GM12874 (cell line): Measurements from ENCODE around the gene APLP2.

Source experiments
- CTCF ChIP-seq: IDR thresholded peaks from 2 replicates; pipeline ENCODE4 v1.5.1; 2011; ENCODE audit warnings: low read depth, mild to moderate bottlenecking, control low read depth, low read length, moderate library complexity; ENCODE audit not compliant: insufficient read depth

Gene APLP2

GRCh38 chr11:130144141-130144540 lies 74.4 kb downstream of the APLP2 start:
- TF ChIP-seq CTCF, result no peak

GRCh38 chr11:130144861-130145281 lies 75.2 kb downstream of the APLP2 start:
- no peak for TF ChIP-seq CTCF

DNA sequence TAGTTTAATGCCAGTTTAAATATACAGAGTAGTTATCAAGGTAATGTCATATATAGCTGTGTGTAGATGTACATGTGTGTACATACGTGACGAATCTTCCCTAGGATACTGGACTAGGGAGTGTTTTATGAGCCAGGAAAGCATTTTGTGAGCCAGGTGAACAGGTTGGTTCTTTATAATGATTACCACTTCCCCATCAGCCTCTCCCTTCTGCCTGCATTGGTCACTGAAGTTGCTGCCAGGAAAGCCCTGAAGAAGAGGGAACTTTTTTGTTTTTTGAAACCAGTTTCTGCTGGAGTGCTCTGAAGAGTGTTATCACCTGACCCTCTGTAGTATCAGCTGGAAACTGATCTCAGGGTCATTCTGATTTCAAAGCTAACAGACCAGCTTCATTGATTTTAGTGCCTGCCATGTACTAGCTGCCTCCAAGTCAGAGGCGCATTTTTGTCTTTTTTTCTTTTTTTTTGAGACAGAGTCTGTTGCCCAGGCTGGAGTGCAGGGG lies 75.7 kb downstream of the APLP2 start:
- no peak for TF ChIP-seq CTCF

DNA sequence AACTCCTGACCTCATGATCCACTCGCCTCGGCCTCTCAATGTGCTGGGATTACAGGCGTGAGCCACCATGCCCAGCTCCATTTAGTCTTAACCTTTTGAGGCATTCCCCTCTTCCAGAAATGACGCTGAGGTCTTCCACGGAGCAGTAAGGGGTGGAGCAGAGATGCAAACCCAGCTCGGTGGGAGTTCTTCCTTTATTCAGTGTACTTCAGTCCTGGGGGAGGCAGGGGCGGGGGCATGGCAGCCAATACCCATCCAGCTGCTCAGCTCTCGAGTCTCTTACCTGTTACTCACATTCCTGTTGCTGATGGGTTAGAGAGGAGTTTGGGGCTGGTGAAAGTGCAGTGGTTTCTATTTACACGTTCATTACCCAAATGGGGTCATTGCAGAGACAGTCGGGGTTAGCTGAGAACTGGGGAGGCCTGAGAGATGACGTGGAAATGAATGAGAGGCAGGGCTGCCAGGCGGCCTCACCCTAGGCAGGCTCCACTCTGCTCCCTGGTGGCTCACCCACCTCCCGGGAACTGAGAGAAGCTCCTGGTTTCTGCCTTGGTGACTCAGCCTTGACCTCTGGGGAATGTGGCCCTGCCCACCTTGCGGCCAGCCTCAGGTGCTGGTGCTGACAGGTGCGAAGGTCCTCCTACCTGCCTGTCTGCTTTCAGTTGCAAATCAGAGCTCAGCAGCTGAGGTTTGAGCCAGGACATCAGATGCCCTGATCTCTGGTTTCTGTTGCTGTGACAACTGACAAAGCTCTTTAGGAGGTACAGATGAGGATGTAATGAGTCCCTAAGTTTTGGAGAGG lies 76.5 kb downstream of the APLP2 start:
- no peak for TF ChIP-seq CTCF

GRCh38 chr11:130146796-130147195 lies 77.1 kb downstream of the APLP2 start:
- TF ChIP-seq CTCF, result no peak

- TF ChIP-seq CTCF, result no peak
Measured at GRCh38 chr11:130148796-130149326, 79.2 kb downstream of the APLP2 start.

- TF ChIP-seq CTCF, result no peak
Measured at GRCh38 chr11:130150790-130151189, 81.1 kb downstream of the APLP2 start.
